Left ventricle myocardium inferior (tissue), 1 donor: ENCODE data around the gene PNLIPRP2. TPM values are rescaled to one million over a fixed set of nuclear protein-coding genes. Genes with fewer than 3 reads are reported as not detected.

Source experiments
- DNase-seq: peaks from one replicate; pipeline ENCODE4 v3.0.0-alpha.2; 2020
- H3K27ac ChIP-seq: fragments of 200-600 bp; replicated peaks from 2 replicates; pipeline ENCODE4 v1.8.0; 2021
- H3K27me3 ChIP-seq: fragments of 200-600 bp; 2 replicates; pipeline ENCODE4 v1.8.0; 2021; ENCODE audit warnings: low read depth
- H3K36me3 ChIP-seq: fragments of 200-600 bp; 2 replicates; pipeline ENCODE4 v1.8.0; 2021
- H3K4me1 ChIP-seq: fragments of 200-600 bp; 2 replicates; pipeline ENCODE4 v1.8.0; 2021
- H3K4me3 ChIP-seq: fragments of 200-600 bp; 2 replicates; pipeline ENCODE4 v1.8.0; 2021; ENCODE audit warnings: mild to moderate bottlenecking, moderate library complexity
- H3K9me3 ChIP-seq: fragments of 200-600 bp; replicated peaks from 2 replicates; pipeline ENCODE4 v1.8.0; 2021
- CTCF ChIP-seq: fragments of 200-600 bp; IDR thresholded peaks from 2 replicates; pipeline ENCODE4 v1.8.0; 2021; ENCODE audit warnings: antibody characterized with exemption, mild to moderate bottlenecking, borderline replicate concordance
- intact Hi-C: fragments of 100-400 bp; cut with micrococcal nuclease; formaldehyde crosslinking; loops from one replicate; pipeline ENCODE4 v1.11.0; 2022
- long read RNA-seq: library from polyadenylated mRNA; unstranded; transcript quantifications from one replicate; pipeline ENCODE4 v2.0.0, GENCODE V29; 2021
- total RNA-seq: library from RNA; stranded (reverse); fragmentation: NEBNext Ultra II Directional; extraction: Animal tissue kit (Norgen Biotek cat#: 25700); gene quantifications from one replicate; pipeline ENCODE4 v1.2.1, GENCODE V29; 2021
- donor health status: DM: no; HTN: yes; CAD: no; lungs with severe emphysema.

PNLIPRP2 gene
- total RNA-seq = not detected
- long read RNA-seq = 0 reads

- no peak for TF ChIP-seq CTCF
- Histone ChIP-seq H3K9me3 (no peaks in the 10 kb centered on the region), H3K4me3 (no peak within 1 kb of the TSS), H3K27ac (no peak within 1 kb of the TSS), H3K4me1 (no peaks in the 10 kb centered on the region), H3K36me3 (no peaks in the 10 kb centered on the region), H3K27me3 (peaks cover 57% of the 10 kb centered on the region)
- intact Hi-C loops = no loop called here
- no peak for DNase-seq
Measured at GRCh38 chr10:116620423-116621400, at the start of gene PNLIPRP2. Gene PNLIPRP2 (plus strand): TSS chr10:116620953.

GRCh38 chr10:116574797-116575196 lies 46.0 kb upstream of the PNLIPRP2 start:
- DNase-seq = no peak
- Histone ChIP-seq H3K27me3 (no peaks in the 10 kb centered on the region), H3K4me3 (no peak overlapping the region), H3K27ac (no peak overlapping the region), H3K9me3 (no peaks in the 10 kb centered on the region), H3K4me1 (no peaks in the 10 kb centered on the region), H3K36me3 (no peaks in the 10 kb centered on the region)
- intact Hi-C loops = no loop called here
- TF ChIP-seq CTCF = no peak

GRCh38 chr10:116587878-116588591 lies 32.7 kb upstream of the PNLIPRP2 start:
- no peak overlapping the region for H3K4me3 ChIP-seq
- no peak for TF ChIP-seq CTCF
- H3K9me3 ChIP-seq = peaks cover 7% of the 10 kb centered on the region
- H3K36me3 ChIP-seq = no peaks in the 10 kb centered on the region
- H3K27me3 ChIP-seq = peaks cover under 1% of the 10 kb centered on the region
- intact Hi-C loops = no loop called here
- DNase-seq = no peak
- no peak overlapping the region for H3K27ac ChIP-seq
- no peaks in the 10 kb centered on the region for H3K4me1 ChIP-seq

- DNase-seq = no peak
- H3K27ac ChIP-seq = no peak overlapping the region
- no peak overlapping the region for H3K4me3 ChIP-seq
- H3K9me3 ChIP-seq = peaks cover 7% of the 10 kb centered on the region
- no peaks in the 10 kb centered on the region for H3K4me1 ChIP-seq
- H3K36me3 ChIP-seq = no peaks in the 10 kb centered on the region
- TF ChIP-seq CTCF = no peak
- H3K27me3 ChIP-seq = no peaks in the 10 kb centered on the region
- intact Hi-C loops = no loop called here
Measured at GRCh38 chr10:116588995-116589394, 31.8 kb upstream of the PNLIPRP2 start.

GRCh38 chr10:116589926-116590325 lies 30.8 kb upstream of the PNLIPRP2 start:
- intact Hi-C loops = no loop called here
- Histone ChIP-seq H3K27ac (no peak overlapping the region), H3K4me1 (no peaks in the 10 kb centered on the region), H3K36me3 (no peaks in the 10 kb centered on the region), H3K27me3 (no peaks in the 10 kb centered on the region), H3K4me3 (no peak overlapping the region), H3K9me3 (peaks cover 7% of the 10 kb centered on the region)
- TF ChIP-seq CTCF = no peak
- no peak for DNase-seq
